Neutrophil (primary cell): ENCODE measurements around the gene YIF1B.

Experiments
- H3K27ac ChIP-seq: fragments of 200-600 bp; sonication (generic); 2 replicates; pipeline ENCODE4 v1.5.1; 2016; ENCODE audit warnings: mild to moderate bottlenecking, moderate library complexity
- H3K27me3 ChIP-seq: fragments of 200-600 bp; sonication (generic); 2 replicates; pipeline ENCODE4 v1.6.0; 2016; ENCODE audit warnings: mild to moderate bottlenecking
- H3K36me3 ChIP-seq: fragments of 200-600 bp; sonication (generic); 2 replicates; pipeline ENCODE4 v1.5.1; 2017
- H3K4me1 ChIP-seq, 2 experiments: fragments of 200-600 bp in 1 of 2; sonication (generic) in 1 of 2; 1 replicate in 1 of 2; 2 replicates in 1 of 2; pipeline versions ENCODE4 v1.5.1 to v1.6.1; 2013 to 2016; ENCODE audit warnings: low read depth in 1 of 2, low read length in 1 of 2, mild to moderate bottlenecking in 1 of 2, moderate library complexity in 1 of 2; ENCODE audit not compliant: control insufficient read depth in 1 of 2, insufficient read depth in 1 of 2
- H3K4me3 ChIP-seq, 2 experiments: fragments of 200-600 bp in 1 of 2; sonication (generic) in 1 of 2; 1 replicate in 1 of 2; 2 replicates in 1 of 2; pipeline ENCODE4 v1.5.1; 2013 to 2016; ENCODE audit warnings: low read depth in 1 of 2, low read length in 1 of 2, mild to moderate bottlenecking in 1 of 2, moderate library complexity in 1 of 2
- H3K9me3 ChIP-seq: fragments of 200-600 bp; sonication (generic); 2 replicates; pipeline ENCODE4 v1.5.1; 2016
- CTCF ChIP-seq: fragments of 200-600 bp; sonication (generic); IDR thresholded peaks from 2 replicates; pipeline ENCODE4 v1.5.1; 2016; ENCODE audit warnings: antibody characterized with exemption

The YIF1B gene

GRCh38 chr19:38298821-38299680 is 16.7 kb downstream of the YIF1B start:
- H3K27me3 ChIP-seq = no peaks in the 10 kb centered on the region
- peaks cover 17% of the 10 kb centered on the region for H3K36me3 ChIP-seq
- H3K27ac ChIP-seq = no peak overlapping the region
- no peak for TF ChIP-seq CTCF
- H3K4me3 ChIP-seq = no peak overlapping the region
- H3K9me3 ChIP-seq = no peaks in the 10 kb centered on the region
- H3K4me1 ChIP-seq = no peaks in the 10 kb centered on the region

- Histone ChIP-seq H3K4me3 (no peak overlapping the region), H3K4me1 (no peaks in the 10 kb centered on the region), H3K9me3 (no peaks in the 10 kb centered on the region), H3K36me3 (peaks cover 56% of the 10 kb centered on the region), H3K27me3 (no peaks in the 10 kb centered on the region), H3K27ac (no peak overlapping the region)
- no peak for TF ChIP-seq CTCF
Measured at GRCh38 chr19:38294090-38294489, 21.7 kb downstream of the YIF1B start.

- no peak overlapping the region for H3K27ac ChIP-seq
- no peaks in the 10 kb centered on the region for H3K27me3 ChIP-seq
- no peaks in the 10 kb centered on the region for H3K9me3 ChIP-seq
- TF ChIP-seq CTCF = no peak
- H3K4me3 ChIP-seq = no peak overlapping the region
- no peaks in the 10 kb centered on the region for H3K4me1 ChIP-seq
- H3K36me3 ChIP-seq = peaks cover 64% of the 10 kb centered on the region
Measured at GRCh38 chr19:38293281-38293680, 22.5 kb downstream of the YIF1B start.

GRCh38 chr19:38291855-38292254 is 23.9 kb downstream of the YIF1B start:
- H3K36me3 ChIP-seq = peaks cover 71% of the 10 kb centered on the region
- no peak overlapping the region for H3K27ac ChIP-seq
- H3K9me3 ChIP-seq = no peaks in the 10 kb centered on the region
- H3K4me3 ChIP-seq = no peak overlapping the region
- peaks cover 3 to 5% of the 10 kb centered on the region in 2 experiments for H3K4me1 ChIP-seq
- H3K27me3 ChIP-seq = no peaks in the 10 kb centered on the region
- no peak for TF ChIP-seq CTCF

GRCh38 chr19:38290631-38291147 is 25.1 kb downstream of the YIF1B start:
- Histone ChIP-seq H3K4me1 (peaks cover 3 to 5% of the 10 kb centered on the region in 2 experiments), H3K36me3 (peaks cover 79% of the 10 kb centered on the region), H3K27ac (no peak overlapping the region), H3K27me3 (no peaks in the 10 kb centered on the region), H3K9me3 (no peaks in the 10 kb centered on the region), H3K4me3 (no peak overlapping the region)
- no peak for TF ChIP-seq CTCF
